ENCODE measurements around the gene PTPRD.

- TF ChIP-seq MYBL2 (CRISPR knock-in tag; IDR thresholded peaks at IDR 0.05), result no peak
- TF ChIP-seq CTCF (IDR thresholded peaks at IDR 0.05), result no peak
- no peak for TF ChIP-seq FOXJ3 (CRISPR knock-in tag; IDR thresholded peaks at IDR 0.05; ENCODE audit: borderline replicate concordance)
- TF ChIP-seq ZNF512 (CRISPR knock-in tag; IDR thresholded peaks at IDR 0.05; ENCODE audit: borderline replicate concordance), result no peak
- TF ChIP-seq MAX (CRISPR knock-in tag; IDR thresholded peaks at IDR 0.05), result no peak
- TF ChIP-seq STAT6 (CRISPR knock-in tag; conservative IDR thresholded peaks at IDR 0.05; ENCODE audit: low read depth), result no peak
- TF ChIP-seq JUN (CRISPR knock-in tag; IDR thresholded peaks at IDR 0.05), result no peak
These were observed 2250.6 kb downstream of the PTPRD start for GRCh38 chr9:8362250-8362649.
